Fibroblast of the aortic adventitia (primary cell): Measurements from ENCODE around the gene E2F4. TPM values are rescaled to one million over a fixed set of nuclear protein-coding genes. Genes with fewer than 3 reads are reported as not detected.

Experiments used
- DNase-seq: peaks from one replicate; pipeline ENCODE4 v3.0.0-alpha.2; 2010; ENCODE audit warnings: low read depth
- H3K4me3 ChIP-seq: 2 replicates; pipeline ENCODE4 v1.5.1; 2011; ENCODE audit warnings: low read depth, mild to moderate bottlenecking, control low read depth, low read length, moderate library complexity
- total RNA-seq: library from RNA; depleted of rRNA; stranded (reverse); fragments of >200 nt; gene quantifications from 2 replicates; pipeline ENCODE4 v1.2.3, GENCODE V29; 2012; ENCODE audit warnings: low replicate concordance
- TF ChIP-seq, protein P1 (sequence below): IDR thresholded peaks from 2 replicates; pipeline ENCODE4 v1.5.1; 2011; ENCODE audit warnings: mild to moderate bottlenecking, low read length, control low read depth, inconsistent platforms; ENCODE audit not compliant: insufficient read depth

Gene E2F4, protein sequence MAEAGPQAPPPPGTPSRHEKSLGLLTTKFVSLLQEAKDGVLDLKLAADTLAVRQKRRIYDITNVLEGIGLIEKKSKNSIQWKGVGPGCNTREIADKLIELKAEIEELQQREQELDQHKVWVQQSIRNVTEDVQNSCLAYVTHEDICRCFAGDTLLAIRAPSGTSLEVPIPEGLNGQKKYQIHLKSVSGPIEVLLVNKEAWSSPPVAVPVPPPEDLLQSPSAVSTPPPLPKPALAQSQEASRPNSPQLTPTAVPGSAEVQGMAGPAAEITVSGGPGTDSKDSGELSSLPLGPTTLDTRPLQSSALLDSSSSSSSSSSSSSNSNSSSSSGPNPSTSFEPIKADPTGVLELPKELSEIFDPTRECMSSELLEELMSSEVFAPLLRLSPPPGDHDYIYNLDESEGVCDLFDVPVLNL
- 31.9 and 47.5 TPM in 2 replicates for total RNA-seq

DNA sequence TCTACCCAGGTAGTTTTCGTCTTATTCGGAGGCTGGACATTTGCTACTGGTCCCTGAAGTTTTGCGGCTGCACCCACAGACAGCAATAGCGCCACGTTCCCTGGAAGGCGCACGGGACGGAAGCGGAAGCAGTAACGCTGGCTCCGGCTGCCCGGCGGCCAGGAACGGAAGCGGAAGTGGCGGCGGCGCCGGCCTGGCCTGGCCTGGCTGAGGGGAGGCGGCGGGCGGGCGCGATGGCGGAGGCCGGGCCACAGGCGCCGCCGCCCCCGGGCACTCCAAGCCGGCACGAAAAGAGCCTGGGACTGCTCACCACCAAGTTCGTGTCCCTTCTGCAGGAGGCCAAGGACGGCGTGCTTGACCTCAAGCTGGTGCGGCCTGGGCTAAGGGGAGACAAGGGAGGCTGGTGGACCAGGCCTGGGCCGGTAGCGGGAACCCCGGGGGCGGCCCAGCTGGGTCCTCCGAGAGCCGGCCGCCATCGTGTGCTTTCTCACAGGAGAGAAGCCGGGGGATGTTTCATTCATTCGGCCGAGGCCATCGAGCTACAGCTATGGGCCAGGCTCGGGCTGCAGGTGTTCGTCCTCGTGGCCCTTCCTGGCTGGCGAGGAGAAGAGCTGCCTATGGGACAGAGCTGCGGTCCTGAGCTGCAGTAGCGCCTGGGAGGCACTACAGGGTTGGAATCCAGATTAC is at the start of gene E2F4:
E2F4 (plus strand) TSS at position 161 of the 687 bp plus-strand sequence; CDS start at position 234, 73 bp downstream.
- peak within 1 kb of the TSS; percentile 97 for H3K4me3 ChIP-seq
- TF ChIP-seq, protein P1, sequence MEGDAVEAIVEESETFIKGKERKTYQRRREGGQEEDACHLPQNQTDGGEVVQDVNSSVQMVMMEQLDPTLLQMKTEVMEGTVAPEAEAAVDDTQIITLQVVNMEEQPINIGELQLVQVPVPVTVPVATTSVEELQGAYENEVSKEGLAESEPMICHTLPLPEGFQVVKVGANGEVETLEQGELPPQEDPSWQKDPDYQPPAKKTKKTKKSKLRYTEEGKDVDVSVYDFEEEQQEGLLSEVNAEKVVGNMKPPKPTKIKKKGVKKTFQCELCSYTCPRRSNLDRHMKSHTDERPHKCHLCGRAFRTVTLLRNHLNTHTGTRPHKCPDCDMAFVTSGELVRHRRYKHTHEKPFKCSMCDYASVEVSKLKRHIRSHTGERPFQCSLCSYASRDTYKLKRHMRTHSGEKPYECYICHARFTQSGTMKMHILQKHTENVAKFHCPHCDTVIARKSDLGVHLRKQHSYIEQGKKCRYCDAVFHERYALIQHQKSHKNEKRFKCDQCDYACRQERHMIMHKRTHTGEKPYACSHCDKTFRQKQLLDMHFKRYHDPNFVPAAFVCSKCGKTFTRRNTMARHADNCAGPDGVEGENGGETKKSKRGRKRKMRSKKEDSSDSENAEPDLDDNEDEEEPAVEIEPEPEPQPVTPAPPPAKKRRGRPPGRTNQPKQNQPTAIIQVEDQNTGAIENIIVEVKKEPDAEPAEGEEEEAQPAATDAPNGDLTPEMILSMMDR = no peak
- DNase-seq = peak; percentile 91

DNA sequence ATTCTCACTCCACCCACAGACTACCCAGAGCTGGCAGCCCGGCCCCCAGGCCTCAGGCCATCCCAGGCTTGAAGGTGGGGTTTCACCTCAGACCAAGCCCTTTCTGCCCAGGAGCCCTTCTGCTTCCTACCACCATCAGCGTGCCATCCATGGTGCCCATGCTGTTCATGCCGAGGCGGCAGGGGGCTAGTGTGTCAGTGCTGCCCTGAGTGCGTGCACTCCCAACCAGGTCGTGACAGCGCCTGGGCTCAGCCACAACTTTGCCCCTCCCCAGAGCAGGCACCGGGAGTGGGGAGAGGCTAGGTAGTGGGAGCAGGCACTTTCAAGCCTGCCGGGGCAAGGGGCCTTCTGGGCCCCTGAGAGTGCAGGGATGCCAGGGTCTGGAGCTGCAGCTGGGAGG is 49.6 kb upstream of the E2F4 start:
- TF ChIP-seq, protein P1 = no peak
- no peak for DNase-seq
- H3K4me3 ChIP-seq = no peak overlapping the region

DNA sequence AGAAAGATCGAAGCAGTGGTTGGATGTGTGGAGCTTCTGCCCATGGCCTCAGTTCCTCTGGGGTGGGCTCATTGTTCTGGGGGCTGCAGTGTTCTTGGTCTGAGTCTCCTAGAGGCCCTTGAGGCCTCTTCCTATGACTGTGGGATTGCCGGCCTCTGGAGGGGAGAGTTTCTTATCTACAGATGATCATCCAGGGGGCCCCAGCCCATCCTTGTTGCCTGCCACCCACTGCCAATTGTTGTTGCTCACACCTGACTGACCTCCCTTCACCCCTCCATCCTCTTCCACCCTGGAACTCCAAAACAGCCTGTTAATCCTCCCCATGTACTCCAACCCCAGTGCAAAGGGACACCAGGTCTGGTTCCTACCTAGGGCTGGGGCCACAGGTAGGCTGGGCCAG is 47.0 kb upstream of the E2F4 start:
- no peak for DNase-seq
- H3K4me3 ChIP-seq = no peak overlapping the region
- TF ChIP-seq, protein P1 = no peak

DNA sequence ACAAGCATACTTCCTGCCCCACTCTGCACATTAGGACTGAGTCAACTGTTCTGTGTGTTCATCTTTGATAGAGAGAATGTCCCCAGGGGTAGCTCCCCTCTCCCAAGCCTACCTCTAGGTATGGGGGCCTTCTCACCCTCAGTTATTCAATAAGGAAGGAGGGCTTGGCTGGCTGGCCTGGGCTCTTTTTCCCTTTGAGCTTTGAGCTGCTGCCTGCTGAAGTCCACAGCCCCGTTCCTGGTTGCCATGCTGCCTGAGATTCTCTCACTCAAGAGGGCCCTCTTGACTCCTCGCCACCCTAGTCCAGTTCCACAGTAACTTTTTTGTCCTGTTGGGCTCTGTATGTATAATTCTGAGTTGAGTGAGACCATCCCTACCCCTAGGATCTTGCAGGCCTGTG is 46.2 kb upstream of the E2F4 start:
- TF ChIP-seq, protein P1 = no peak
- DNase-seq = no peak
- no peak overlapping the region for H3K4me3 ChIP-seq

DNA sequence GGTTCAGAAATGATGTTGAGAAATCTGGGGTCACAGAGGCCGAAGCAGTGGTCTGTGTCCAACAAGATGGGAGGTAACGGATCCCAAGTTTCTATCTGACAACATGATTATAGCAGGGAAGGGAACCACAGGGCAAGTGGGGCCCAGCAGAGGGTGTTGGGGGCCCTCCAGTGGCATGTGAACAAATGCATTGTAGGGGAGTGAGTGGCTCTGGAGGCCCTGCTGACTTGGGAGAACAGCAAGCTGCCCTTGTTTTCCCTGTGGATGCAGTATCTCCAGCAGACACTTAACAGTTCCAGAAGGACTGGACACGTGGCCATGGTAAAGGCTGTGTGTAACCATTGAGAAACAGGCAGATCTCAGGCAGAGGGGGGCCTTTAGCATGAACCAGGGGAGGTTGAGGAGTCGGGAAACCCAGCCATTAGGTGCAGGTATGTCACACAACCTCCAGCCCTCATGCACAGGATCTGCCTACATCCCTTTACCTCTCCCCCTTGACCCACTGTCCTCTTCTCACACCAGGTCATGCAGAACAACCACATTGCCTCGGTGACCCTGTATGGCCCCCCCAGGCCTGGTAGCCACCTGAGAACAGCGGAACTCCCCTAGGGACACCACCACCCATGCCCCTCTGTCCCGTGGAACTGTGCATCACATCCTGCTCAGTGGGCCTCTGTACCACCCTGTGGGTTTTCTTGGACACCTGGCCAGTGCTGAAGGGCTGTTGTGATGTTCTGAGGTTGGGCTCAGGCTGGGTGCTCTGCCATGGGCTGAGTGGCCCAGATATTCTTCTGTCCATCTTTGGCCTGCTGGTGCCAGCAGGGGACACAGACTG is 45.2 kb upstream of the E2F4 start:
- no peak overlapping the region for H3K4me3 ChIP-seq
- TF ChIP-seq, protein P1 = peak; percentile 6
- DNase-seq = no peak

DNA sequence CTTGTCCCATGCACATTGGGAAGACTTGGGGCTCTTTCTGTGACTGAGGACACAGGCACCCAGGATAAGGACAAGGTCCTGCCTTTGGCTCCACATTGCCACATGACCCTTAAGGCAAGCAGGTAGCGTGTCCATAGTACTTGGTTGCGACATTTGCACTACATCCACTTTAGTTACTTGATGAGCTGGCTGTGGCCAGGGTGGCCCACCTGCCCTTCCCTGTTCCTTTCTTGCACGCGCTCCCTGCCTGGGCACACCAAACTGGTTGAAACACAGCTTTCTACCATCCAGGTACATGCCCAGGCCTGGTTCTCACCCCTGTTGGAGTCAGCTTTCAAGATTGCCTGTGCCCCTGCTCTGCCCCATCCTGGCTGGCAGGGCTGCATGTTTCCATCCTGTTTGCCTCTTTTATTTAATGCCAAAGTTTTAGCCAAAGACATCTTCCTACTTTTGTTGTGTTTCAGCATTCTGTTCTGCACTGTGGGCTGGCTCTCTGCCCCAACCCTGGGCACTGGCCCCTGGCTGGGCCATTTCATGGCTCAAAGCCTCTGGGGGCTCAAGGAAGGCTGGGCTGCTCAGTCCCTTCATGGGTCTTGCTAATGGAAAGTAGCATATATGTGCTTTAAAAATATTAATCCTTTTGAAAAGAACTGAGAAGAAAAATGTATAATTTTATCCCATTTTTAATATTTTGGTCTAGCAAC is 44.4 kb upstream of the E2F4 start:
- TF ChIP-seq, protein P1 = no peak
- no peak for DNase-seq
- no peak overlapping the region for H3K4me3 ChIP-seq
